OCI-LY3 (cell line): ENCODE data around the gene MESP2.

Experiments used
- CTCF ChIP-seq: fragments of 200-600, 300-600 bp; sonication (generic); IDR thresholded peaks from 2 replicates; pipeline ENCODE4 v1.5.1; 2014; ENCODE audit warnings: antibody characterized with exemption, low read length, low read depth
- EZH2phosphoT487 ChIP-seq: fragments of 200-600 bp; shearing (Covaris generic); IDR thresholded peaks from 2 replicates; pipeline ENCODE4 v1.6.1; 2018; ENCODE audit warnings: antibody characterized with exemption, mixed run types, low read depth

- TF ChIP-seq CTCF (no peak), EZH2phosphoT487 (no peak)
These were observed 40.4 kb upstream of the MESP2 start for GRCh38 chr15:89735773-89736172.
